Activated B cell treated with CpG ODN at 0.5 μM for 24 hours (primary cell): ENCODE results near the gene HOOK1. TPM values are rescaled to one million over a fixed set of nuclear protein-coding genes. Genes with fewer than 3 reads are reported as not detected.

Experiments
- ATAC-seq: fragments of 200-7000 bp; cut with Tn5 transposase; one replicate; pipeline ENCODE4 v1.10.0; 2021; ENCODE audit warnings: low read depth, mild to moderate bottlenecking, moderate library complexity
- CTCF ChIA-PET: fragments of 350-600 bp; sonication (Branson Sonifier 250); formaldehyde crosslinking; loops from one replicate; lab custom pipeline; 2021; ENCODE audit warnings: antibody characterized with exemption; lab: Charles Lee
- POLR2A ChIA-PET: fragments of 350-600 bp; sonication (Branson Sonifier 250); formaldehyde crosslinking; loops from one replicate; lab custom pipeline; 2021; ENCODE audit warnings: antibody characterized with exemption; lab: Charles Lee
- DNase-seq: peaks from one replicate; pipeline ENCODE4 v3.0.0; 2022
- H3K27ac Mint-ChIP-seq: one replicate; pipeline ENCODE4 v1.8.0; 2020; ENCODE audit warnings: mixed read lengths
- H3K27me3 Mint-ChIP-seq: one replicate; pipeline ENCODE4 v1.8.0; 2021; ENCODE audit warnings: mixed read lengths
- H3K36me3 Mint-ChIP-seq: one replicate; pipeline ENCODE4 v1.8.0; 2021; ENCODE audit warnings: low read depth, mixed read lengths
- H3K4me1 Mint-ChIP-seq: one replicate; pipeline ENCODE4 v1.8.0; 2021; ENCODE audit warnings: mixed read lengths
- H3K4me3 Mint-ChIP-seq: one replicate; pipeline ENCODE4 v1.8.0; 2020; ENCODE audit warnings: mild to moderate bottlenecking, mixed read lengths
- H3K9me3 Mint-ChIP-seq: one replicate; pipeline ENCODE4 v1.8.0; 2020; ENCODE audit warnings: mixed read lengths
- intact Hi-C: fragments of 100-400 bp; cut with micrococcal nuclease; formaldehyde crosslinking; loops from one replicate; pipeline ENCODE4 v1.15.1; 2024
- total RNA-seq: library from RNA; stranded (reverse); gene quantifications from 2 replicates; pipeline ENCODE4 v1.2.3, GENCODE V29; 2022
- TF ChIP-seq, protein P1 (sequence below): fragments of 200-600 bp; IDR thresholded peaks from one replicate; pipeline ENCODE4 v1.8.0; 2022; ENCODE audit warnings: antibody characterized with exemption, mild to moderate bottlenecking

The HOOK1 gene
- total RNA-seq, 1 donor from 2014 or later: 11.5 TPM

DNA sequence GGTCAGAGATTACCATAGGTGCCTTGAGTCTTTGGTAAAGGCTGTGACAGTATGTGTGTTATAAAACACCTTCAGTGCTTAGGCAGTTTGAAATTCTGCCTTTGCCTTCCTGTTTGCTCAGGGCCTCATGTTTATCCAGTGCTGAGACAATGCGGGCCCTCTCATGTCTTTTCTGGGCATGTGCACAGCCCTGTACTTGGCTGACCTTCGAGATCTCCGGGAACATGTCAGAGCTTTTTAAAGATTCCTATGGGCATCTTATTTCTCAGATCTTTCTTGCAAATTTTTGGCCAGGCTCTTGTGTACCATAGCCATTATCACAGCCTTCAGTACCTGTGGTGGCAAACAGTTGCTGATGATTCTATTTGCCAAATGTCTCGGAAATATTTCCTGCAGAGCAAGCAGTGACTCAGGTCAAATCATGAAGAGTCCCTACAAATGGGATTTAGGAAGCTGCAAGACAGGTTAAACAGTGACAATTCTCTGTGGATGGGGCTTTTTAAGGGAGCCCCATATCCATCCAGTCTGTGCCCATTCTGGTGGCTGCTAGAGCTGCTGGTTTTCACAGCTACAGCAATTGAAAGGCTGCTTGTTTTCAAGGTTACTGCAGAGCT is 42.1 kb downstream of the HOOK1 start:
- Mint-ChIP-seq H3K36me3 (peaks cover 24% of the 10 kb centered on the region), H3K4me3 (no peak overlapping the region), H3K4me1 (no peaks in the 10 kb centered on the region), H3K27ac (no peak overlapping the region), H3K9me3 (peaks cover 6% of the 10 kb centered on the region), H3K27me3 (no peaks in the 10 kb centered on the region)
- ChIA-PET POLR2A (no interaction called here), CTCF (no interaction called here)
- intact Hi-C loops: no loop called here
- ATAC-seq (no peak), DNase-seq (no peak)
- TF ChIP-seq, protein P1, sequence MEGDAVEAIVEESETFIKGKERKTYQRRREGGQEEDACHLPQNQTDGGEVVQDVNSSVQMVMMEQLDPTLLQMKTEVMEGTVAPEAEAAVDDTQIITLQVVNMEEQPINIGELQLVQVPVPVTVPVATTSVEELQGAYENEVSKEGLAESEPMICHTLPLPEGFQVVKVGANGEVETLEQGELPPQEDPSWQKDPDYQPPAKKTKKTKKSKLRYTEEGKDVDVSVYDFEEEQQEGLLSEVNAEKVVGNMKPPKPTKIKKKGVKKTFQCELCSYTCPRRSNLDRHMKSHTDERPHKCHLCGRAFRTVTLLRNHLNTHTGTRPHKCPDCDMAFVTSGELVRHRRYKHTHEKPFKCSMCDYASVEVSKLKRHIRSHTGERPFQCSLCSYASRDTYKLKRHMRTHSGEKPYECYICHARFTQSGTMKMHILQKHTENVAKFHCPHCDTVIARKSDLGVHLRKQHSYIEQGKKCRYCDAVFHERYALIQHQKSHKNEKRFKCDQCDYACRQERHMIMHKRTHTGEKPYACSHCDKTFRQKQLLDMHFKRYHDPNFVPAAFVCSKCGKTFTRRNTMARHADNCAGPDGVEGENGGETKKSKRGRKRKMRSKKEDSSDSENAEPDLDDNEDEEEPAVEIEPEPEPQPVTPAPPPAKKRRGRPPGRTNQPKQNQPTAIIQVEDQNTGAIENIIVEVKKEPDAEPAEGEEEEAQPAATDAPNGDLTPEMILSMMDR: no peak

DNA sequence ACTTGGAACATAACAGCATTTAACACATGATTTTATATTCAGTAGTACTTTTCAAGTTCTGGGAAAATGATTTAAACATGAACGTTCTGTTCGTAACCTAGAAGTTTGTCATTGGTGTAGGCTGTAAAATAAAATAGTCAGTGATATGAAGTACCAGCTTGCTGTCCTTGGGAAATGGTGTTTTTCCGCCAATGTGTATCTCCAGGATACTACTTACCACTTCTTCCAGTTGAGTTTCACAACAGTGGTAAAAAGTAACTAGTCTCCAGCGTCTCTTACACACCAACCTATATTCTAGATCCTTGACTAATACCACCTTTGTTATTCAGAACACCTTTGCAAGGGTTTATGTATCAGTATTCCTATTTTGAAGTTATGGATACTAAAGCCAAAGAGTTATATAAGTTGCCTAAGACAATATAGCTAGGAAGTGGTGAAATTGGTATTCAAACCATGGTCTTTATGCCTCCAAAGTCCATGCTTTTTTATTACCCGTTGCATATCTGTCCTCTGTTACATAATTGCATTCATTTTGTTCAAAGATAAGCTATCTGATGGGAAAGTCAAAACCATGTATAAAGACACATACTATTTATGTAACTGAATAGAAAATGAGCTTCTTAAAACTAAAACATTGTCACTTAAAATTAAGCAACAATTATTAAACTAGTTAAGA is 43.1 kb downstream of the HOOK1 start:
- CTCF ChIA-PET: no interaction called here
- intact Hi-C loops: no loop called here
- DNase-seq (no peak), ATAC-seq (no peak)
- no peaks in the 10 kb centered on the region for H3K4me1 Mint-ChIP-seq
- H3K4me3 Mint-ChIP-seq: no peak overlapping the region
- POLR2A ChIA-PET: no interaction called here
- H3K9me3 Mint-ChIP-seq: peaks cover 6% of the 10 kb centered on the region
- H3K36me3 Mint-ChIP-seq: peaks cover 25% of the 10 kb centered on the region
- TF ChIP-seq, protein P1: no peak
- H3K27me3 Mint-ChIP-seq: no peaks in the 10 kb centered on the region
- H3K27ac Mint-ChIP-seq: no peak overlapping the region

DNA sequence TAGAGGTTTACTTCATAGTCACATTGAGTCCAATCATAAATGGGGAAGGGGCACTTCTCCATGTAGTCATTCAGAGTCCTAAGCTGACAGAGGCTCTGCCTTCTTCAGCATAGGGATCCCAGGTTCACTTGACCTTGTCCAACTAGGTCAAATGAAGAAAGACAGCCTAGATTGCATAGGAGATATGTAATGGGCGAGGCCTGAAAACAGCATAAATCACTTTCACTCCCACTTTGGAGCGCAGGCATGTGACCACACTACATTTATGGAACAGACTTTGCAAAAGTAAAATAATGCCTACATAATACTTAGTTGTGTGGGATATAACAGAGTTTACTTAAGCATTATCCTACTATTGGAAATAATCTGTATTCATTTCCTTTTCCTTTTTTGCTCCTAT is 51.7 kb downstream of the HOOK1 start:
- no peaks in the 10 kb centered on the region for H3K27me3 Mint-ChIP-seq
- no peak overlapping the region for H3K4me3 Mint-ChIP-seq
- POLR2A ChIA-PET: no interaction called here
- H3K9me3 Mint-ChIP-seq: no peaks in the 10 kb centered on the region
- no peak overlapping the region for H3K27ac Mint-ChIP-seq
- no peak for ATAC-seq
- no peak for DNase-seq
- intact Hi-C loops: no loop called here
- peaks cover 48% of the 10 kb centered on the region for H3K36me3 Mint-ChIP-seq
- no peaks in the 10 kb centered on the region for H3K4me1 Mint-ChIP-seq
- TF ChIP-seq, protein P1: no peak
- CTCF ChIA-PET: no interaction called here

DNA sequence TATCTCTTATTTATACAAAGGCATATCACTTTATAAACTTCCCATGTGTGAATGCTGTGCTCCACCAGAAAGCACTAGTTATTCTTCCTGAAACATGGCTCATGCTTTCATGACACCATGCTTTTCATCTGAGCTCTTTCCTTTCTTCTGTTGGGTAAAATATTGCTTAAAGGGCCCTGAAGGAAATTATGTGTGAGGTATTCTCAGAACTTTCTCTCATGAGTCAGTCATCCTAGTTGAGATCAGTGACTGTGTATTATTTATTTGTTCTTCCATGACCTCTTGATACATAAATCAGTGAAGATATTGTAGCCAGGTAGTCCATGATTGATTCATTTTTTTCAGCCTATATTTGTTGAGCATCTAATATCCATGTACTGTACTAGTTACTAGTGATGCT is 57.0 kb downstream of the HOOK1 start:
- Mint-ChIP-seq H3K27ac (no peak overlapping the region), H3K36me3 (peaks cover 51% of the 10 kb centered on the region), H3K4me3 (no peak overlapping the region), H3K9me3 (peaks cover 5% of the 10 kb centered on the region), H3K4me1 (no peaks in the 10 kb centered on the region), H3K27me3 (no peaks in the 10 kb centered on the region)
- CTCF ChIA-PET: no interaction called here
- ATAC-seq (no peak), DNase-seq (no peak)
- intact Hi-C loops: no loop called here
- POLR2A ChIA-PET: no interaction called here
- TF ChIP-seq, protein P1: no peak

DNA sequence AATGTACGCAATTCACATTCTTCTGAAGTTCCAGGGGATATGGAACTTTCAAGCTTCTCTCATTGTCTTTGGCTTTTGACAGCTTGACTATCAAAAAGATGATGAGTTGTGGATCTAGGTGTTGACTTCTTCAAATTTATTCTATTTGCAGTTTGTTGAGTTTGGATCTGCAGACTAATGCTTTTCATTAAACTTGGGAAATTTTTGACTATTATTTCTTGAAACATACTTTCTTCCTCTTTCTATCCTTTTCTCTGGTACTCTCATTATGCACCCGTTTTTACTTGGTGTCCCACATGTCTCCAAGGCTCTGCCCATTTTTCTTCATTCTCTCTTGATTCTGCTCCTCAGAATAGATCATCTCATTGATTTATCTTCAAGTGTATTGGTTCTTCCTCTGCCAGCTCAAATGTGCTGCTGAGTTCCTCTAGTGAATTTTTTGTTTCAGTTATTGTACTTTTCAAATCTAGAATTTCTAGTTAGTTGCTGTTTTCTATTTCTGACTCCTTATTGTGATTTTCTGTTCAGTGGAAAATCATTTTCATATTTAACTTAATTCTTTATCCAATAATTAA is 62.4 kb downstream of the HOOK1 start:
- ATAC-seq: no peak
- H3K27ac Mint-ChIP-seq: no peak overlapping the region
- intact Hi-C loops: no loop called here
- peaks cover 21% of the 10 kb centered on the region for H3K36me3 Mint-ChIP-seq
- H3K4me1 Mint-ChIP-seq: no peaks in the 10 kb centered on the region
- POLR2A ChIA-PET: no interaction called here
- H3K4me3 Mint-ChIP-seq: no peak overlapping the region
- H3K9me3 Mint-ChIP-seq: peaks cover 11% of the 10 kb centered on the region
- no peaks in the 10 kb centered on the region for H3K27me3 Mint-ChIP-seq
- TF ChIP-seq, protein P1: no peak
- CTCF ChIA-PET: no interaction called here
- DNase-seq: no peak
